Hepatocyte (in vitro differentiated cells): Measurements from ENCODE around the gene ATP6V0A4. TPM values are rescaled to one million over a fixed set of nuclear protein-coding genes. Genes with fewer than 3 reads are reported as not detected.

Source experiments
- DNase-seq: peaks from one replicate; pipeline ENCODE4 v3.0.0-alpha.2; 2016; ENCODE audit warnings: low spot score
- H2AFZ ChIP-seq: fragments of 200-600 bp; sonication (generic); 2 replicates; pipeline ENCODE4 v1.6.0; 2016; ENCODE audit warnings: antibody characterized with exemption, mild to moderate bottlenecking
- H3K27ac ChIP-seq: fragments of 200-600 bp; sonication (generic); 2 replicates; pipeline ENCODE4 v1.5.1; 2016; ENCODE audit warnings: mild to moderate bottlenecking
- H3K27me3 ChIP-seq: fragments of 200-600 bp; sonication (generic); 2 replicates; pipeline ENCODE4 v1.6.1; 2016
- H3K36me3 ChIP-seq: fragments of 200-600 bp; sonication (generic); replicated peaks from 2 replicates; pipeline ENCODE4 v1.5.1; 2016; ENCODE audit warnings: low read depth; ENCODE audit not compliant: insufficient read depth
- H3K4me1 ChIP-seq: fragments of 200-600 bp; sonication (generic); 2 replicates; pipeline ENCODE4 v1.5.1; 2016; ENCODE audit warnings: mild to moderate bottlenecking, moderate library complexity; ENCODE audit not compliant: insufficient read depth
- H3K4me2 ChIP-seq: fragments of 200-600 bp; sonication (generic); 2 replicates; pipeline ENCODE4 v1.6.0; 2016
- H3K4me3 ChIP-seq: fragments of 200-600 bp; sonication (generic); 2 replicates; pipeline ENCODE4 v1.5.1; 2016; ENCODE audit warnings: mild to moderate bottlenecking
- H3K79me2 ChIP-seq: fragments of 200-600 bp; sonication (generic); 2 replicates; pipeline ENCODE4 v1.6.0; 2017; ENCODE audit warnings: mild to moderate bottlenecking
- H3K9me2 ChIP-seq: fragments of 200-600 bp; sonication (generic); replicated peaks from 2 replicates; pipeline ENCODE4 v1.6.0; 2017; ENCODE audit warnings: mild to moderate bottlenecking; ENCODE audit not compliant: insufficient read depth
- H3K9me3 ChIP-seq: fragments of 200-600 bp; sonication (generic); 2 replicates; pipeline ENCODE4 v1.5.1; 2016; ENCODE audit warnings: low read depth, mild to moderate bottlenecking
- H4K20me1 ChIP-seq: fragments of 200-600 bp; sonication (generic); 2 replicates; pipeline ENCODE4 v1.6.0; 2016; ENCODE audit warnings: mild to moderate bottlenecking; ENCODE audit not compliant: insufficient read depth, poor library complexity, severe bottlenecking
- EZH2 ChIP-seq: fragments of 200-600 bp; sonication (generic); IDR thresholded peaks from 2 replicates; pipeline ENCODE4 v1.6.1; 2016; ENCODE audit warnings: antibody characterized with exemption, mild to moderate bottlenecking, borderline replicate concordance
- EZH2phosphoT487 ChIP-seq: fragments of 200-600 bp; sonication (generic); IDR thresholded peaks from one replicate; pipeline ENCODE4 v1.6.1; 2018; ENCODE audit warnings: antibody characterized with exemption, mild to moderate bottlenecking, low read depth, moderate library complexity; ENCODE audit not compliant: unreplicated experiment, severe bottlenecking
- WGBS: methylation state at CpG from one replicate; pipeline ENCODE4 v1.1.6; 2016; ENCODE audit warnings: low lambda C conversion rate; ENCODE audit errors: missing lambda C conversion rate; 5-methylcytosine and 5-hydroxymethylcytosine counted together
- polyA plus RNA-seq: library from polyadenylated mRNA; unstranded; fragments of >200 nt; fragmentation: Nextera tagmentation; extraction: Ambion mirVana; gene quantifications from 2 replicates; pipeline ENCODE4 v1.2.1, GENCODE V29; 2016
- total RNA-seq: library from RNA; depleted of rRNA; stranded (reverse); fragments of >200 nt; gene quantifications from 2 replicates; pipeline ENCODE4 v1.2.3, GENCODE V29; 2014
- TF ChIP-seq, protein P1 (sequence below): fragments of 200-600 bp; sonication (generic); IDR thresholded peaks from 2 replicates; pipeline ENCODE4 v1.5.1; 2016; ENCODE audit warnings: antibody characterized with exemption, mild to moderate bottlenecking; ENCODE audit not compliant: poor library complexity

ATP6V0A4 gene
- total and polyA plus RNA-seq, 2 experiments from 2014 or later = 0.34 to 1.1 TPM

GRCh38 chr7:138746073-138746472 lies 51.9 kb downstream of the ATP6V0A4 start:
- Histone ChIP-seq H3K79me2 (no peaks in the 10 kb centered on the region), H3K27ac (no peak overlapping the region), H3K4me2 (no peak overlapping the region), H3K9me3 (no peaks in the 10 kb centered on the region), H2AFZ (no peak overlapping the region), H3K36me3 (no peaks in the 10 kb centered on the region), H3K9me2 (no peaks in the 10 kb centered on the region), H3K4me3 (no peak overlapping the region), H4K20me1 (no peaks in the 10 kb centered on the region), H3K4me1 (no peaks in the 10 kb centered on the region), H3K27me3 (no peaks in the 10 kb centered on the region)
- no peak for DNase-seq
- WGBS = 98% methylated on average over 4 of the region's 4 CpGs
- TF ChIP-seq, protein P1, sequence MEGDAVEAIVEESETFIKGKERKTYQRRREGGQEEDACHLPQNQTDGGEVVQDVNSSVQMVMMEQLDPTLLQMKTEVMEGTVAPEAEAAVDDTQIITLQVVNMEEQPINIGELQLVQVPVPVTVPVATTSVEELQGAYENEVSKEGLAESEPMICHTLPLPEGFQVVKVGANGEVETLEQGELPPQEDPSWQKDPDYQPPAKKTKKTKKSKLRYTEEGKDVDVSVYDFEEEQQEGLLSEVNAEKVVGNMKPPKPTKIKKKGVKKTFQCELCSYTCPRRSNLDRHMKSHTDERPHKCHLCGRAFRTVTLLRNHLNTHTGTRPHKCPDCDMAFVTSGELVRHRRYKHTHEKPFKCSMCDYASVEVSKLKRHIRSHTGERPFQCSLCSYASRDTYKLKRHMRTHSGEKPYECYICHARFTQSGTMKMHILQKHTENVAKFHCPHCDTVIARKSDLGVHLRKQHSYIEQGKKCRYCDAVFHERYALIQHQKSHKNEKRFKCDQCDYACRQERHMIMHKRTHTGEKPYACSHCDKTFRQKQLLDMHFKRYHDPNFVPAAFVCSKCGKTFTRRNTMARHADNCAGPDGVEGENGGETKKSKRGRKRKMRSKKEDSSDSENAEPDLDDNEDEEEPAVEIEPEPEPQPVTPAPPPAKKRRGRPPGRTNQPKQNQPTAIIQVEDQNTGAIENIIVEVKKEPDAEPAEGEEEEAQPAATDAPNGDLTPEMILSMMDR = no peak
- TF ChIP-seq EZH2phosphoT487 (no peak), EZH2 (no peak)

DNA sequence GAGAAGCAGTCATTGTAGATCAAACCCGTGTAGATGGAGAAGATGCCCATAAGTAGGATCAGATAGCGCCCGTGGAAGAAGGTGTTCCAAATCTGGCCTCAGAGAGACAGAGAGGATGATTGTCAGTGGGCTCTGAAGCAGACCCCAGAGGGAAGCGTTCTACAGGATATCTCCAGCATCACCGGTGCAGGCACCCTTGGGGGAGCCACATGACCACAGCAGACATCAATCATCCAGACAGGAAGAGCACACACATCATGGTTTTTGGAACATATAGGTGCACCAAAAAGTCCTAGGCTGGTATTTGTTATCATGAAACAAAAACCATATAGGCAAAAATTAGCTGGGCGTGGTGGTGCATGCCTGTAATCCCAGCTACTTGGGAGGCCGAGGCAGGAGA lies 52.8 kb downstream of the ATP6V0A4 start:
- no peak for DNase-seq
- H3K9me3 ChIP-seq = no peaks in the 10 kb centered on the region
- H3K4me2 ChIP-seq = no peak overlapping the region
- TF ChIP-seq EZH2phosphoT487 (no peak), EZH2 (no peak)
- TF ChIP-seq, protein P1 = no peak
- no peak overlapping the region for H3K4me3 ChIP-seq
- H3K27ac ChIP-seq = no peak overlapping the region
- 96% methylated on average over 7 of the region's 7 CpGs for WGBS
- H3K27me3 ChIP-seq = no peaks in the 10 kb centered on the region
- no peaks in the 10 kb centered on the region for H4K20me1 ChIP-seq
- no peaks in the 10 kb centered on the region for H3K9me2 ChIP-seq
- H3K36me3 ChIP-seq = no peaks in the 10 kb centered on the region
- H3K79me2 ChIP-seq = no peaks in the 10 kb centered on the region
- H3K4me1 ChIP-seq = no peaks in the 10 kb centered on the region
- H2AFZ ChIP-seq = no peak overlapping the region

GRCh38 chr7:138741453-138741735 lies 56.6 kb downstream of the ATP6V0A4 start:
- Histone ChIP-seq H3K79me2 (no peaks in the 10 kb centered on the region), H4K20me1 (no peaks in the 10 kb centered on the region), H2AFZ (no peak overlapping the region), H3K36me3 (no peaks in the 10 kb centered on the region), H3K27me3 (no peaks in the 10 kb centered on the region), H3K4me3 (no peak overlapping the region), H3K9me3 (no peaks in the 10 kb centered on the region), H3K27ac (no peak overlapping the region), H3K4me2 (no peak overlapping the region), H3K9me2 (no peaks in the 10 kb centered on the region), H3K4me1 (no peaks in the 10 kb centered on the region)
- DNase-seq = no peak
- WGBS = 93% methylated on average over 5 of the region's 5 CpGs
- no peak for TF ChIP-seq EZH2
- TF ChIP-seq, protein P1 = no peak
- no peak for TF ChIP-seq EZH2phosphoT487

DNA sequence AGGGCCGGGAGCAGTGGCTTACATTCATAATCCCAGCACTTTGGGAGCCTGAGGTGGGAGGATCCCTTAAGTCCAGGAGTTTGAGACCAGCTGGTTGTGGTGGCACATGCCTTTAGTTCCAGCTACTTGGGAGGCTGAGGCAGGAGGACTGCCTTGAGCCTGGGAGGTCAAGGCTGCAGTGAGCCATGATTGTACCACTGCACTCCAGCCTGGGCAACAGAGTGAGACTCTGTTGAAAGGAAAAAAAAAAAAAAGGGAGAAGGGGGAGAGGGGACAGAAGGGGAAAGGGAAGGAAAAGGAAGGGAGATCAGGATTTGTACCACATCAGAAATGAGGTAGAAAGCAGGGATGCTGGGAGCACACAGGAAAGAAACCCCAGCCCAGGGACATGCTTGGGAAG lies 58.1 kb downstream of the ATP6V0A4 start:
- WGBS = 67% methylated on average over 1 of the region's 1 CpG
- TF ChIP-seq, protein P1 = no peak
- no peak for TF ChIP-seq EZH2phosphoT487
- no peak for TF ChIP-seq EZH2
- no peaks in the 10 kb centered on the region for H3K9me2 ChIP-seq
- H3K36me3 ChIP-seq = no peaks in the 10 kb centered on the region
- H2AFZ ChIP-seq = no peak overlapping the region
- H4K20me1 ChIP-seq = no peaks in the 10 kb centered on the region
- H3K27ac ChIP-seq = no peak overlapping the region
- DNase-seq = no peak
- H3K4me3 ChIP-seq = no peak overlapping the region
- H3K4me1 ChIP-seq = no peaks in the 10 kb centered on the region
- no peaks in the 10 kb centered on the region for H3K27me3 ChIP-seq
- H3K4me2 ChIP-seq = no peak overlapping the region
- no peaks in the 10 kb centered on the region for H3K9me3 ChIP-seq
- H3K79me2 ChIP-seq = no peaks in the 10 kb centered on the region
